ENCODE data around the gene GPATCH4. TPM values are rescaled to one million over a fixed set of nuclear protein-coding genes. Genes with fewer than 3 reads are reported as not detected.

GPATCH4 gene
- total and polyA plus RNA-seq, 2 donors (not counting 1 experiment from before 2014, with no cell fraction given): 11.3 to 38.3 TPM

DNA sequence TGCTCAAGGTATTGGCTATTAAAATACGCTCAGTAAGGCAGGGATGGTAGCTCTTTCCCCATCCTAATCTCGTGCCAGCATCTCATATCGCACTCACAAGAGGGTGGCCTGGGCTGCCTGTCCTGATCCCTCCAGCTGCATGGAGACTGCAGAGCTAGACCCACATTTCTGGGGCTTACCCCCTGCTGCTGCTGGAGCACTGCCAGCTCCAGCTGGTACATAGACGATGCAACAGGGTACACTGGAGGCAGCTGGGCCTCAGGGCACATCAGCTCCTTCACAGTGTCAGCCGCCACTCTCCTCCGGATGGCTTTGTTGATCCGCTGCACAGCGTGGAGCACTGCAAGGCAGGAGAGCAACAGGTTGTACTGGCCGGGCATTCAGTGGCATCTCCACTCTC, 44.9 kb downstream of the GPATCH4 start:
- H3K27me3 ChIP-seq (replicated peaks in 1 of 4; ENCODE audit: control extremely low read depth in 1 of 4, control insufficient read depth in 3 of 4, insufficient read depth in 4 of 4, low read length in 3 of 4): no peaks in the 10 kb centered on the region
- H3K4me1 ChIP-seq (ENCODE audit: control insufficient read depth in 2 of 2, insufficient read depth in 2 of 2, low read length in 2 of 2): peaks cover 36 to 39% of the 10 kb centered on the region in 2 donors
- no peak overlapping the region for H3K9ac ChIP-seq (ENCODE audit: low read length)
- POLR2A ChIA-PET: interaction anchor here (0.7 kb wide), 1 partner anchor 51 kb away, joined by 3 read pairs; no protein-coding TSS in a partner anchor
- no peaks in the 10 kb centered on the region for H3K36me3 ChIP-seq (replicated peaks in 1 of 2; ENCODE audit: control extremely low read depth in 1 of 2, control insufficient read depth in 1 of 2, extremely low read depth in 1 of 2, insufficient read depth in 2 of 2, low read length in 1 of 2)
- 73% methylated on average over 4 of the region's 9 CpGs for WGBS (ENCODE audit: insufficient coverage)
- intact Hi-C loops (cut with micrococcal nuclease): no loop called here
- TF ChIP-seq, protein P1, sequence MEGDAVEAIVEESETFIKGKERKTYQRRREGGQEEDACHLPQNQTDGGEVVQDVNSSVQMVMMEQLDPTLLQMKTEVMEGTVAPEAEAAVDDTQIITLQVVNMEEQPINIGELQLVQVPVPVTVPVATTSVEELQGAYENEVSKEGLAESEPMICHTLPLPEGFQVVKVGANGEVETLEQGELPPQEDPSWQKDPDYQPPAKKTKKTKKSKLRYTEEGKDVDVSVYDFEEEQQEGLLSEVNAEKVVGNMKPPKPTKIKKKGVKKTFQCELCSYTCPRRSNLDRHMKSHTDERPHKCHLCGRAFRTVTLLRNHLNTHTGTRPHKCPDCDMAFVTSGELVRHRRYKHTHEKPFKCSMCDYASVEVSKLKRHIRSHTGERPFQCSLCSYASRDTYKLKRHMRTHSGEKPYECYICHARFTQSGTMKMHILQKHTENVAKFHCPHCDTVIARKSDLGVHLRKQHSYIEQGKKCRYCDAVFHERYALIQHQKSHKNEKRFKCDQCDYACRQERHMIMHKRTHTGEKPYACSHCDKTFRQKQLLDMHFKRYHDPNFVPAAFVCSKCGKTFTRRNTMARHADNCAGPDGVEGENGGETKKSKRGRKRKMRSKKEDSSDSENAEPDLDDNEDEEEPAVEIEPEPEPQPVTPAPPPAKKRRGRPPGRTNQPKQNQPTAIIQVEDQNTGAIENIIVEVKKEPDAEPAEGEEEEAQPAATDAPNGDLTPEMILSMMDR (IDR thresholded peaks at IDR 0.05): no peak
- TF ChIP-seq EZH2 (IDR thresholded peaks at IDR 0.05; ENCODE audit: borderline replicate concordance, insufficient read depth, low read depth, low read length, poor library complexity, severe bottlenecking): no peak
- no peak overlapping the region for H3K27ac Mint-ChIP-seq
- H2AFZ ChIP-seq (ENCODE audit: insufficient read depth, low read depth, low read length, poor library complexity, severe bottlenecking): no peak overlapping the region
- CTCF ChIA-PET: no interaction called here
- no peaks in the 10 kb centered on the region for H4K20me1 ChIP-seq (ENCODE audit: control insufficient read depth, insufficient read depth, low read length, poor library complexity, severe bottlenecking)
- DNase-seq (no peak), ATAC-seq (ENCODE audit: low read depth) (no peak)
- H3K9me3 Mint-ChIP-seq (ENCODE audit: insufficient read depth): no peaks in the 10 kb centered on the region
- H3K27ac ChIP-seq (ENCODE audit: low read length in 2 of 2): no peak overlapping the region
- no peak overlapping the region for H3K4me2 ChIP-seq (replicated peaks; ENCODE audit: low read depth, low read length, poor library complexity, severe bottlenecking)
- H3K27me3 Mint-ChIP-seq: no peaks in the 10 kb centered on the region
- H3K79me2 ChIP-seq (ENCODE audit: control insufficient read depth, insufficient read depth, low read length): no peaks in the 10 kb centered on the region
- H3K4me1 Mint-ChIP-seq: peaks cover 37% of the 10 kb centered on the region
- no peak overlapping the region for H3K4me3 ChIP-seq (ENCODE audit: control extremely low read depth in 1 of 5, extremely low read depth in 1 of 5, insufficient read depth in 1 of 5, low read depth in 2 of 5, low read length in 4 of 5)
- peaks cover 0 to 2% (median 0%) of the 10 kb centered on the region in 3 donors for H3K9me3 ChIP-seq (ENCODE audit: control extremely low read depth in 1 of 3, control insufficient read depth in 2 of 3, insufficient read depth in 1 of 3, low read length in 2 of 3)
- H3K4me3 Mint-ChIP-seq: no peak overlapping the region

DNA sequence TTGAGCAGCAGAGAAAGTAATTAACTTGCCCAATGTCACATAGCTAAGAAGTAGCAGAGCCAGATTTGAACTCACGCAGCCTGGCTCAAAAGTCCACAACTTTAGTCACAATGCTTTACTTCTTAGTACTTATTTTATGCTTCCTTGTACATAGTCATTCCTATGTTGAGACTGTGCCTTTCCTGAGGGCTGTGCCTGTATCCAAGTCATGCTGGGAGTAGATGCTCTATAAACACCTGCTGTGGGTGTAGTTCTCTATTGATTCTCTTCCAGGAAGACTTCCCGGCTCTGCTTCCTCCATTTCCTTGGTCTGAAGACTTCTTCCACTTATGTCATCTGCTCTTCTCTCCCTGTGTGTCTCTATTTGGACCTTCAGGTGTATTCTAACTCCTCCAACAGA, 45.6 kb downstream of the GPATCH4 start:
- no peaks in the 10 kb centered on the region for H4K20me1 ChIP-seq (ENCODE audit: control insufficient read depth, insufficient read depth, low read length, poor library complexity, severe bottlenecking)
- ATAC-seq (ENCODE audit: low read depth) (no peak), DNase-seq (no peak)
- no peak overlapping the region for H2AFZ ChIP-seq (ENCODE audit: insufficient read depth, low read depth, low read length, poor library complexity, severe bottlenecking)
- Mint-ChIP-seq H3K9me3 (ENCODE audit: insufficient read depth) (no peaks in the 10 kb centered on the region), H3K4me3 (no peak overlapping the region), H3K27ac (no peak overlapping the region), H3K4me1 (peaks cover 44% of the 10 kb centered on the region), H3K27me3 (no peaks in the 10 kb centered on the region)
- intact Hi-C loops (cut with micrococcal nuclease): no loop called here
- 43% methylated on average over 1 of the region's 2 CpGs for WGBS (ENCODE audit: insufficient coverage)
- peaks cover 0 to 2% (median 0%) of the 10 kb centered on the region in 3 donors for H3K9me3 ChIP-seq (ENCODE audit: control extremely low read depth in 1 of 3, control insufficient read depth in 2 of 3, insufficient read depth in 1 of 3, low read length in 2 of 3)
- ChIA-PET CTCF (interaction anchor here (0.7 to 1.5 kb wide), 5 partner anchors 12 to 170 kb away, joined by 3 to 6 read pairs (median 3); no protein-coding TSS in a partner anchor), POLR2A (no interaction called here)
- H3K27me3 ChIP-seq (replicated peaks in 1 of 4; ENCODE audit: control extremely low read depth in 1 of 4, control insufficient read depth in 3 of 4, insufficient read depth in 4 of 4, low read length in 3 of 4): no peaks in the 10 kb centered on the region
- H3K79me2 ChIP-seq (ENCODE audit: control insufficient read depth, insufficient read depth, low read length): no peaks in the 10 kb centered on the region
- no peaks in the 10 kb centered on the region for H3K36me3 ChIP-seq (replicated peaks in 1 of 2; ENCODE audit: control extremely low read depth in 1 of 2, control insufficient read depth in 1 of 2, extremely low read depth in 1 of 2, insufficient read depth in 2 of 2, low read length in 1 of 2)
- H3K4me1 ChIP-seq (ENCODE audit: control insufficient read depth in 2 of 2, insufficient read depth in 2 of 2, low read length in 2 of 2): peaks cover 42 to 46% of the 10 kb centered on the region in 2 donors
- TF ChIP-seq EZH2 (IDR thresholded peaks at IDR 0.05; ENCODE audit: borderline replicate concordance, insufficient read depth, low read depth, low read length, poor library complexity, severe bottlenecking): no peak
- TF ChIP-seq, protein P1 (IDR thresholded peaks at IDR 0.05): no peak
- no peak overlapping the region for H3K27ac ChIP-seq (ENCODE audit: low read length in 2 of 2)
- no peak overlapping the region for H3K9ac ChIP-seq (ENCODE audit: low read length)
- no peak overlapping the region for H3K4me3 ChIP-seq (ENCODE audit: control extremely low read depth in 1 of 5, extremely low read depth in 1 of 5, insufficient read depth in 1 of 5, low read depth in 2 of 5, low read length in 4 of 5)
- H3K4me2 ChIP-seq (replicated peaks; ENCODE audit: low read depth, low read length, poor library complexity, severe bottlenecking): no peak overlapping the region
